Body of pancreas (tissue), 4 donors: ENCODE data around the gene CSRP1.

Source experiments
- CTCF ChIP-seq, 7 experiments: fragments of 450-650 bp in 4 of 7; fragments of 200-600 bp in 3 of 7; sonication (generic) in 3 of 7; IDR thresholded peaks; one replicate each; pipeline ENCODE4 v1.5.1; 2016 to 2019; ENCODE audit warnings: antibody characterized with exemption in 7 of 7
- POLR2A ChIP-seq, 3 donors: fragments of 450-650 bp; IDR thresholded peaks; one replicate each; pipeline ENCODE4 v1.6.1; 2016; ENCODE audit warnings: antibody characterized with exemption in 3 of 3, mild to moderate bottlenecking in 2 of 3

- no peak for TF ChIP-seq CTCF (IDR thresholded peaks at IDR 0.05)
- TF ChIP-seq POLR2A (IDR thresholded peaks at IDR 0.05): no peak
These were observed 24.9 kb upstream of the CSRP1 start for GRCh38 chr1:201531551-201532425.
